Skeletal muscle tissue (tissue), 4 donors: ENCODE results near the gene PHACTR4. TPM values are rescaled to one million over a fixed set of nuclear protein-coding genes. Genes with fewer than 3 reads are reported as not detected.
"Not testable (repeated sequence)": the region's sequence is repeated elsewhere in the genome, so short reads cannot be mapped to it uniquely, and the experiment has no call there.

ENCODE experiments used
- H3K27ac ChIP-seq: one replicate; pipeline ENCODE4 v1.7.0; 2013; ENCODE audit warnings: mild to moderate bottlenecking, low read depth, low read length, inconsistent platforms
- H3K27me3 ChIP-seq, 3 donors: one replicate each; pipeline ENCODE4 v1.7.0; 2013; ENCODE audit warnings: low read length in 3 of 3; ENCODE audit not compliant: control insufficient read depth in 3 of 3, insufficient read depth in 3 of 3
- H3K36me3 ChIP-seq, 3 donors: one replicate each; pipeline ENCODE4 v1.7.0; 2013; ENCODE audit warnings: low read length in 3 of 3; ENCODE audit not compliant: control insufficient read depth in 3 of 3, insufficient read depth in 3 of 3
- H3K4me1 ChIP-seq, 3 donors: one replicate each; pipeline ENCODE4 v1.7.0; 2013; ENCODE audit warnings: low read length in 3 of 3, mild to moderate bottlenecking in 3 of 3; ENCODE audit not compliant: control insufficient read depth in 3 of 3, insufficient read depth in 3 of 3
- H3K4me3 ChIP-seq, 3 donors: one replicate each; pipeline ENCODE4 v1.7.0; 2013; ENCODE audit warnings: low read length in 3 of 3
- H3K9ac ChIP-seq, 3 donors: one replicate each; pipeline ENCODE4 v1.7.0; 2013; ENCODE audit warnings: low read length in 3 of 3, mild to moderate bottlenecking in 3 of 3, moderate library complexity in 2 of 3, low read depth in 1 of 3
- H3K9me3 ChIP-seq, 3 donors: one replicate each; pipeline ENCODE4 v1.7.0; 2013; ENCODE audit warnings: low read length in 3 of 3; ENCODE audit not compliant: control insufficient read depth in 3 of 3
- total RNA-seq: library from RNA; depleted of rRNA; stranded (reverse); fragments of >200 nt; gene quantifications from one replicate; pipeline ENCODE4 v1.2.3, GENCODE V29; 2014
- donor health status: Osteomylitis.

Gene PHACTR4
- total RNA-seq, 1 donor from 2014 or later: 5.2 TPM

DNA sequence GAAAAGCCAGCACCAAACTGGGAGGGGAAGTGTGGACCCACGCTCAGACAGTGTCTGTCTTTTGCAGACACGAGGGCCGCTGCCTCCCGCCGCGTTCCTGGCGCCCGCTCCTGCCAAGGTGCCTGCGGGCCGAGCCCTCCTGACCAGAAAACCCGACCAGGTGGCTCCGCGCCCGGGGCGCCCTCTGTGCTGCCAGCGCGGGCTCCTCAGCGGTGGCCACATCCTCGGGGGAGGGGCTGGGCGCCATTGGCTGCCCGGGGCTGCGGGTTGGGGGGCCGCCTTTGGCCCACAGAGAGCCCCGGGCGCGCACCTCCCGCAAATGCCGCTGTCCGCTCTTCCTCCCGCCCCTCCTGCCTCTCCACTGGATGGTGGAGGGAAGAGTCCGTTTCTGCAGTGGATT lies 160.9 kb downstream of the PHACTR4 start:
- peaks cover 10 to 18% (median 16%) of the 10 kb centered on the region in 3 donors for H3K36me3 ChIP-seq

GRCh38 chr1:28534671-28535070 lies 165.1 kb downstream of the PHACTR4 start:
- no peaks in the 10 kb centered on the region for H3K9me3 ChIP-seq
- no peak overlapping the region for H3K27ac ChIP-seq
- no peaks in the 10 kb centered on the region for H3K4me1 ChIP-seq
- H3K9ac ChIP-seq: no peak overlapping the region
- H3K27me3 ChIP-seq: no peaks in the 10 kb centered on the region
- H3K4me3 ChIP-seq: no peak overlapping the region
- H3K36me3 ChIP-seq: peaks cover 26 to 44% (median 40%) of the 10 kb centered on the region in 3 donors

More for the DNA sequence above, 160.9 kb downstream of the PHACTR4 start:
- Histone ChIP-seq H3K9ac (no peak overlapping the region), H3K9me3 (no peaks in the 10 kb centered on the region), H3K4me3 (no peak overlapping the region), H3K27ac (no peak overlapping the region), H3K27me3 (no peaks in the 10 kb centered on the region), H3K4me1 (no peaks in the 10 kb centered on the region)

DNA sequence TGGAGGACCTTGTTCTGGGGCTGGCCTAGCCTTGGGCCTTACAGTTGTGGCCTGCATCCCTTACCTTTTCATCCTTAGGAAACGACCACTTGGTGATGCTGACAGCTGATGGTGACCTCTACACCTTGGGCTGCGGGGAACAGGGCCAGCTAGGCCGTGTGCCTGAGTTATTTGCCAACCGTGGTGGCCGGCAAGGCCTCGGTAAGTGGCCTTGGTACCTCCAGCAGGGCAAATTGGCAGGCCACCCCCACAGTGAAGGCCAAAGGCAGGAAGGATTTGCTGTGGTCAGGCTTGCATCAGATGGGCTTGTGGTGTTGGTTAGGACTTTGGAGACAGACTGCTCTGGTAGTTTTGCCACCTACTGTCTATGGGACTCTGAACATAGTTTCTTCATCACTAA lies 165.6 kb downstream of the PHACTR4 start:
- Histone ChIP-seq H3K9ac (no peak overlapping the region), H3K4me3 (no peak overlapping the region), H3K27ac (no peak overlapping the region), H3K27me3 (no peaks in the 10 kb centered on the region), H3K36me3 (peaks cover 26 to 42% (median 40%) of the 10 kb centered on the region in 3 donors), H3K9me3 (no peaks in the 10 kb centered on the region), H3K4me1 (no peaks in the 10 kb centered on the region)

DNA sequence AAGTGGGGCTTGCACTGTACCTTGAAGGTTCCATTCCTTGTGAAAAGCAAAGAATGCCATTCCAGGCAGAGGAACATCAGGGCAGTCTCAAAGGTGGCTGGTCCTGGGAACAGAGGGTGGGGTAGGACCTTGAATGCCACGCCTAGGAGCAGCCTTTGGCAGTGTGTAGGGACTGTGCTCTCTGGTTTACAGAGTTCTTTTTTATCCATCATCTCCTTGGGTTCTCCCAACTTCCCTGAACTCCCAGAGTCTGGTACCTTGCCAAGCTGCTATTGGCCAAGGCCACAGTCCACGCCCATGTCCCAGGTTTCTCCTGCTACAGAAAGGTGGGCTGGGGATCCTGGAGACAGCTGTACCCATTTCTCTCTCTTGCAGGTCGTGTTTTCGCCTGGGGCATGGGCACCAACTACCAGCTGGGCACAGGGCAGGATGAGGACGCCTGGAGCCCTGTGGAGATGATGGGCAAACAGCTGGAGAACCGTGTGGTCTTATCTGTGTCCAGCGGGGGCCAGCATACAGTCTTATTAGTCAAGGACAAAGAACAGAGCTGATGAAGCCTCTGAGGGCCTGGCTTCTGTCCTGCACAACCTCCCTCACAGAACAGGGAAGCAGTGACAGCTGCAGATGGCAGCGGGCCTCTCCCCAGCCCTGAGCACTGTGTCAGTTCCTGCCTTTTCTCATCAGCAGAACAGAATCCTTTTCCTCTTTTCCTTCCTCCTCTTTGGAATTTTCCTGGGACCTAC lies 168.1 kb downstream of the PHACTR4 start:
- no peaks in the 10 kb centered on the region for H3K27me3 ChIP-seq
- no peaks in the 10 kb centered on the region for H3K9me3 ChIP-seq
- H3K4me1 ChIP-seq: no peaks in the 10 kb centered on the region
- no peak overlapping the region for H3K27ac ChIP-seq
- H3K9ac ChIP-seq: no peak overlapping the region
- no peak overlapping the region for H3K4me3 ChIP-seq
- peaks cover 21 to 32% (median 32%) of the 10 kb centered on the region in 3 donors for H3K36me3 ChIP-seq

DNA sequence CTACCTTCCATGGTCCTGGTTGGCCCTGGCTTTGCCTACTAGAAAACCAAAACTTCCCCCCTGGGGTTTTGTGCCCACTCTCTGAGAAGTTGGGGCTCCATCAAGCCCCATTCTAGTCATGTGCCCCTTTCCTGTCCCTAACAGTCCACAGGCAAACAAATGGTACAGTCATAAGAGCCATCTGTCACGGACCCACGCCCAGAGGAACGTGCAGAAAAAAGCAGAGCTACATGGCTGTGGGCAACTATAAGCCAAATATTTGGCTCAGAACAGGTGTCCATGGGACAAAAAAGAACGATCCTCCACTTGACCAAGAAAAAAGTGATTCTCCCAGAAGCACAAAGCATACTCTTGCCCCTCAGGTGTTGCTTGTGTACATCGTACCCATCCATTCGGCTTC lies 168.7 kb downstream of the PHACTR4 start:
- no peaks in the 10 kb centered on the region for H3K4me1 ChIP-seq
- H3K27ac ChIP-seq: no peak overlapping the region
- no peak overlapping the region for H3K9ac ChIP-seq
- no peaks in the 10 kb centered on the region for H3K27me3 ChIP-seq
- H3K36me3 ChIP-seq: peaks cover 21 to 32% (median 32%) of the 10 kb centered on the region in 3 donors
- H3K9me3 ChIP-seq: no peaks in the 10 kb centered on the region
- H3K4me3 ChIP-seq: no peak overlapping the region

GRCh38 chr1:28540651-28541050 lies 171.1 kb downstream of the PHACTR4 start:
- H3K4me3 ChIP-seq: no peak overlapping the region
- H3K9ac ChIP-seq: no peak overlapping the region
- no peaks in the 10 kb centered on the region for H3K27me3 ChIP-seq
- H3K36me3 ChIP-seq: peaks cover 15 to 24% (median 23%) of the 10 kb centered on the region in 3 donors
- H3K27ac ChIP-seq: no peak overlapping the region
- H3K9me3 ChIP-seq: no peaks in the 10 kb centered on the region
- H3K4me1 ChIP-seq: no peaks in the 10 kb centered on the region

DNA sequence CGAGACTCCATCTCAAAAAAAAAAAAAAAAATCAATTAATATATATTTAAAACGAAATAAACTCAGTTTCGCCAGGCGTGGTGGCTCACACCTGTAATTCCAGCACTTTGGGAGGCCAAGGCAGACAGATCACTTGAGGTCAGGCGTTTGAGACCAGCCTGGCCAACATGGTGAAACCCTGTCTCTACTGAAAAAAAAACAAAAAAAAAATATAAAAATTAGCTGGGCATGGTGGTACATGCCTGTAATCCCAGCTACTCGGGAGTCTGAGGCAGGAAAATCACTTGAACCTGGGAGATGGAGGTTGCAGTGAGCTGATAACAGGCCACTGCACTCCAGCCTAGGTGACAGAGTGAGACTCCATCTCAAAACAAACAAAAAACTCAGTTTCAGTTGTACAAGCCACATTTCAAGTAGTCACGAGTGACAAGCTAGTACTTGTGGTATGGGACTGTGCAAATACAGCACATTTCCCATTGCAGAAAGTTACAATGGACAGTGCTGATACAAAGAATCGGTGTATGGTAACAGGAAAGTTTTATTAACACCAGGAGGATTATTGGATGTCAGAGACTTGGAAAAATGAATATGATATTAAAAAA lies 172.0 kb downstream of the PHACTR4 start:
- H3K9ac ChIP-seq, H3K4me1 ChIP-seq, H3K9me3 ChIP-seq, H3K27me3 ChIP-seq, H3K4me3 ChIP-seq, H3K27ac ChIP-seq: not testable (repeated sequence)
- peaks cover 7 to 15% (median 15%) of the 10 kb centered on the region in 3 donors for H3K36me3 ChIP-seq

GRCh38 chr1:28545246-28545628 lies 175.7 kb downstream of the PHACTR4 start:
- Histone ChIP-seq H3K4me3 (no peak overlapping the region), H3K36me3 (no peaks in the 10 kb centered on the region), H3K27me3 (no peaks in the 10 kb centered on the region), H3K4me1 (no peaks in the 10 kb centered on the region), H3K9me3 (no peaks in the 10 kb centered on the region), H3K9ac (no peak overlapping the region), H3K27ac (no peak overlapping the region)

- H3K9me3 ChIP-seq: no peaks in the 10 kb centered on the region
- H3K4me3 ChIP-seq: no peak overlapping the region
Measured at GRCh38 chr1:28548318-28548717, 178.8 kb downstream of the PHACTR4 start.

More at GRCh38 chr1:28548318-28548717, 178.8 kb downstream of the PHACTR4 start:
- Histone ChIP-seq H3K27me3 (no peaks in the 10 kb centered on the region), H3K36me3 (no peaks in the 10 kb centered on the region), H3K9ac (no peak overlapping the region), H3K27ac (no peak overlapping the region), H3K4me1 (peaks cover 2 to 5% (median 4%) of the 10 kb centered on the region in 3 donors)
